Measurements from ENCODE around the gene FOXK2. TPM values are rescaled to one million over a fixed set of nuclear protein-coding genes. Genes with fewer than 3 reads are reported as not detected.

Gene FOXK2
- total RNA-seq, 1 experiment from 2014 or later, result 33.6 TPM

- in situ Hi-C loops (cut with HindIII; ENCODE audit: low pct_unique_long_range_greater_than_20kb, low sequenced_read_pairs), result no loop called here
- peak; percentile 70 for DNase-seq (ENCODE audit: low read depth, low spot score)
Measured at GRCh38 chr17:82592767-82593589, 73.4 kb downstream of the FOXK2 start.

GRCh38 chr17:82593590-82594087 lies 74.1 kb downstream of the FOXK2 start:
- DNase-seq (ENCODE audit: low read depth, low spot score), result no peak
- in situ Hi-C loops (cut with HindIII; ENCODE audit: low pct_unique_long_range_greater_than_20kb, low sequenced_read_pairs), result no loop called here

GRCh38 chr17:82594571-82594970 lies 75.0 kb downstream of the FOXK2 start:
- no peak for DNase-seq (ENCODE audit: low read depth, low spot score)
- in situ Hi-C loops (cut with HindIII; ENCODE audit: low pct_unique_long_range_greater_than_20kb, low sequenced_read_pairs), result no loop called here

GRCh38 chr17:82595893-82596292 lies 76.4 kb downstream of the FOXK2 start:
- in situ Hi-C loops (cut with HindIII; ENCODE audit: low pct_unique_long_range_greater_than_20kb, low sequenced_read_pairs), result no loop called here
- DNase-seq (ENCODE audit: low read depth, low spot score), result no peak

- DNase-seq (ENCODE audit: low read depth, low spot score), result no peak
- in situ Hi-C loops (cut with HindIII; ENCODE audit: low pct_unique_long_range_greater_than_20kb, low sequenced_read_pairs), result no loop called here
Measured at GRCh38 chr17:82596296-82596695, 76.8 kb downstream of the FOXK2 start.

GRCh38 chr17:82596837-82597672 lies 77.5 kb downstream of the FOXK2 start:
- in situ Hi-C loops (cut with HindIII; ENCODE audit: low pct_unique_long_range_greater_than_20kb, low sequenced_read_pairs), result no loop called here
- no peak for DNase-seq (ENCODE audit: low read depth, low spot score)

- in situ Hi-C loops (cut with HindIII; ENCODE audit: low pct_unique_long_range_greater_than_20kb, low sequenced_read_pairs), result no loop called here
- no peak for DNase-seq (ENCODE audit: low read depth, low spot score)
Measured at GRCh38 chr17:82598256-82599119, 79.0 kb downstream of the FOXK2 start.

GRCh38 chr17:82599674-82600661 lies 80.4 kb downstream of the FOXK2 start:
- in situ Hi-C loops (cut with HindIII; ENCODE audit: low pct_unique_long_range_greater_than_20kb, low sequenced_read_pairs), result no loop called here
- no peak for DNase-seq (ENCODE audit: low read depth, low spot score)

- in situ Hi-C loops (cut with HindIII; ENCODE audit: low pct_unique_long_range_greater_than_20kb, low sequenced_read_pairs), result no loop called here
Measured at GRCh38 chr17:82600731-82601446, 81.4 kb downstream of the FOXK2 start.

GRCh38 chr17:82601447-82602000 lies 82.0 kb downstream of the FOXK2 start:
- DNase-seq (ENCODE audit: low read depth, low spot score), result no peak

More at GRCh38 chr17:82600731-82601446, 81.4 kb downstream of the FOXK2 start:
- no peak for DNase-seq (ENCODE audit: low read depth, low spot score)

GRCh38 chr17:82602487-82602886 lies 83.0 kb downstream of the FOXK2 start:
- in situ Hi-C loops (cut with HindIII; ENCODE audit: low pct_unique_long_range_greater_than_20kb, low sequenced_read_pairs), result no loop called here
- no peak for DNase-seq (ENCODE audit: low read depth, low spot score)

More at GRCh38 chr17:82601447-82602000, 82.0 kb downstream of the FOXK2 start:
- in situ Hi-C loops (cut with HindIII; ENCODE audit: low pct_unique_long_range_greater_than_20kb, low sequenced_read_pairs), result no loop called here

- in situ Hi-C loops (cut with HindIII; ENCODE audit: low pct_unique_long_range_greater_than_20kb, low sequenced_read_pairs), result no loop called here
- no peak for DNase-seq (ENCODE audit: low read depth, low spot score)
Measured at GRCh38 chr17:82602986-82603710, 83.6 kb downstream of the FOXK2 start.

GRCh38 chr17:82603981-82604448 lies 84.5 kb downstream of the FOXK2 start:
- in situ Hi-C loops (cut with HindIII; ENCODE audit: low pct_unique_long_range_greater_than_20kb, low sequenced_read_pairs), result no loop called here

GRCh38 chr17:82604532-82604931 lies 85.0 kb downstream of the FOXK2 start:
- in situ Hi-C loops (cut with HindIII; ENCODE audit: low pct_unique_long_range_greater_than_20kb, low sequenced_read_pairs), result no loop called here
- DNase-seq (ENCODE audit: low read depth, low spot score), result no peak

More at GRCh38 chr17:82603981-82604448, 84.5 kb downstream of the FOXK2 start:
- no peak for DNase-seq (ENCODE audit: low read depth, low spot score)

All from SK-MEL-5 (cell line).